GDM1 (cell line): ENCODE data around the gene RNF149.
A peak's percentile ranks its signal among the peaks of the same experiment; 100 is the strongest.
"Not testable (repeated sequence)": the region's sequence is repeated elsewhere in the genome, so short reads cannot be mapped to it uniquely, and the experiment has no call there.

Experiments used
- DNase-seq: peaks from one replicate; lab custom pipeline; 2025; lab: John Stamatoyannopoulos, UW

RNF149 gene

DNA sequence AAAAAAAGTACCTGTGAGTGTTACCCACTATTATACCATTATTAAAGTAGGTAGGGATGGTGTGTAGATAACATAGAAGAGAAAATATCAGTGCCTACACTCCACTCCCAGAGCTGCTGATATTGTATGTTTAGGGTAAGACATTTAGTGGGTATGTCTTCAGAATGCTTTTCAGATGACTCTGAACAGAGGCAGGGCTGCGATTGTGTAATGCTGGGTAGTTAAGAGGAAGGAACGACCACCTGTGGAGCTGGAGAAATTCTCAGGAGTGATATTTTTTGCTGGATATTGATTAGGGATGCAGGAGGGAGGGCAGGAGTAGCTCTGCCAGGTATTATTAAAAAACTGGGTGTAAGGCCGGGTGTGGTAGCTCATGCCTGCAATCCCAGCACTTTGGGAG, 53.0 kb downstream of the RNF149 start:
- DNase-seq, result no peak

DNA sequence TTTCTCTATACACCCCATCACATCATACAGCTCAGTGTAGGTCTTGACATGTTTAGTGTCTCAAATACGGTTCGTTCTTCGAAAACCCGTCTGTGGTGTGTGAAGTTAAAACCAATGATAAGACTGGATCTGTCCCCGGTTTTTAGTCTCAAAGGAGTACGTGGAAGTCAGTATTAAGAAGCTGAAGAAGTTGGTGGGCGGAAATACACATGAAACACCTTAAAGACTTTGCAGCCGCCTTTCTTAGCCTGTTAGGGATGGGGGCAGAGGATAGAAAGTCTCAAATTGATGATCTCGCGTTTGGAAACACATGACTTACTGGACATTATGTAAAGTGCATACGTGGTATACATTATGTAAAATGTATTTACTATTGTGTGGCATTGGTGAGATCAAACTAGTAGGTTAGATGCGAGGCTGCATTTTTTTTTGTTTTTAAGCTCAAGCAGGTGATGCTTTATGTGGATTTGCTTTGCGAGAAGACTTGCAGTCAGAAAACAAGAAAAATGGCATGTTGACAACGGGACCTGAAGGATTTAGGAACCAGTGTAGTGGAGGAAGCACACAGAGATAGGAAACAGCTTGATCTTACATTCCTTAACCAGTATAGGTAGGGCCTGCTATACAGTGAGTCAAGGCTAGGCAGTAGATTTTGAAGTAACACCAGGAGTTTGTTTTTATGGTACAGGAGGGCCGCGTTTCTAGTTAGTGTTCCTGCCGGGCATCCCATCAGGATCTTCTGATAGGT, 54.6 kb downstream of the RNF149 start:
- no peak for DNase-seq

GRCh38 chr2:101253013-101253702, 55.3 kb downstream of the RNF149 start:
- peak; percentile 45 for DNase-seq

DNA sequence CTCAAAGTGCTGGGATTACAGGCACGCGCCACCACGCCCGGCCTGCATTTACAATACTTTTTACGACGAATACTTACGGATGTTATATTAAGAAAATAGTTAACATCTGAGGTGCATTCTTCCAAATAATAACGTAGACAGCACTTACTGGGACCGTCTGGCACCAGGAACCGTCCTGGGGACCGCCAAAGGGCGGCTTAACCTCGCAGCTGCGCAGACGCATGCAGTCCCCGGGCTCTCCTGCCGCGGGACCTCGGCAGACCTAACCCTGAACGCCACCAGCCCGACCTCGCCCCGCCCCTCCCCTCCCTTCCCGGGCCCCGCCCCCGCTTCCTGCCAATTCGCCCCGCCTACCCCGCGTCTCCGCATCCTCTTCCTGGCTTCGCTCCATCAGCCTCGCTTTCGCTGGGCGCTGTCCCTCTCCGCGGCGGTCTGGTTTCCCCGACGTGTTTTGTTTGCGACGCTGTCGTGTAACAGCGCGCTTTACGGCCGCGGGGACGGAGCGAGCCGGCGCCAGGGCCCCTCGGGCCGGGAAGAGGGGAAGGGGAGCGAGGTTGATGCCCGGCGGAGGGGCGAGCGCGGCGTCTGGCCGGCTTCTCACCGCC, 56.0 kb downstream of the RNF149 start, which contains the start of gene CNOT11:
Gene CNOT11 (plus strand): TSS at position 479 of the 605 bp plus-strand sequence. CDS start 79 bp downstream, at position 558.
- DNase-seq, result peak; percentile 97

- no peak for DNase-seq
These were observed 56.6 kb downstream of the RNF149 start for GRCh38 chr2:101251844-101252407.

- not testable (repeated sequence) for DNase-seq
These were observed 57.2 kb downstream of the RNF149 start for GRCh38 chr2:101251246-101251781.

DNA sequence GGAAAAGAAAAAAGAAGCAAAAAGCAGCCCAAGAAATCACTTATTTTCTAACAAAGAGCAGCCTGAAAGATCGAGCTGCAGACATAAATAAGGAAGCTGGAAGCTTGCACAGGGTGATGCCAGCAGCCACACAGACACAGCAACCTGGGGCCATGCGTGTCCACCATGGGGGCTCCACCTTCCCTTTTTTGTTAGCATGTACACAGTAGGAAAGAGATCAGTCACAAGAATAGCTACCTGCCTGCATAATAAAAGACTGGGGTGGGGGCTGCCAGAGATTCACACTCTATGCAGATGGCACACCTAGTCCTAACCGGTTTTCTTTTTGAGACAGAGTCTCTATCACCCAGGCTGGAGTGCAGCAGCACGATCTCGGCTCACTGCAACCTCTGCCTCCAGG, 58.7 kb downstream of the RNF149 start:
- no peak for DNase-seq

GRCh38 chr2:101248756-101249155, 59.7 kb downstream of the RNF149 start:
- DNase-seq, result not testable (repeated sequence)

- DNase-seq, result not testable (repeated sequence)
These were observed 63.0 kb downstream of the RNF149 start for GRCh38 chr2:101245468-101245867.

DNA sequence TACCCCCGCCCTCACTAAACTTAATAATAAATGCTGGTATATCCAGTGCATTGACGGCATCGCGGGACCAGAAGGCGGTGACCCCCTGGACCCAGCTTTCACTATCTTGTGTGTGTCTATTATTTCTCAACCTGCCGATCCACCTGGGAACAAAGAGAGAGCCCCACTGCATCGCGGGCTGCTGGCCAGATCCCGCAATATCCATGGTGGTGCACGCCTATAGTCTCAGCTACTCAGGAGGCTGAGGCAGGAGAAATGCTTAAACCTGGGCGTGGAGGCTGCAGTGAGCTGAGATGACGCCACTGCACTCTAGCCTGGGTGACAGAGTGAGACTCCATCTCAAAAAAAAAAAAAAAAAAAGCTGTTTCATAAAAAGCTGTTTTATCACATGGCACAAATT, 63.6 kb downstream of the RNF149 start:
- not testable (repeated sequence) for DNase-seq

DNA sequence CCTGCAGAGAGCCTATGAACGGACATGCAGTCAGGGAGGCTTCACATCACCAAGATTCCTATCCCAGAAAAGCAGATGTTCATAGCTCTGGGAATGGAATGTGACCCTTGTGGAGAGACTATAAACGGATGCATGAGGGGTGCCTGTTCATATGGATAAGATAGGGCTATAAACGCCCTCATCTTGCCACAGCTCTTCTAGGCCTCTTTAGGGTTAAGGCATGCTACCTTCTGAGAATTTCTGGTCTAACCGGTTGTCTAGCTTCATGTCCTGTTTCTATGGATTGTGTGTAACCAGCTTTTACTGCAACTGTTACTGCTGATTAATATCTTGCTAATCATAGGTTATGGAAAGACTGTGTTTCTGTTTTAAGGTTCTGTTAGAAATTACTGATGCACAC, 64.1 kb downstream of the RNF149 start:
- DNase-seq, result not testable (repeated sequence)

DNA sequence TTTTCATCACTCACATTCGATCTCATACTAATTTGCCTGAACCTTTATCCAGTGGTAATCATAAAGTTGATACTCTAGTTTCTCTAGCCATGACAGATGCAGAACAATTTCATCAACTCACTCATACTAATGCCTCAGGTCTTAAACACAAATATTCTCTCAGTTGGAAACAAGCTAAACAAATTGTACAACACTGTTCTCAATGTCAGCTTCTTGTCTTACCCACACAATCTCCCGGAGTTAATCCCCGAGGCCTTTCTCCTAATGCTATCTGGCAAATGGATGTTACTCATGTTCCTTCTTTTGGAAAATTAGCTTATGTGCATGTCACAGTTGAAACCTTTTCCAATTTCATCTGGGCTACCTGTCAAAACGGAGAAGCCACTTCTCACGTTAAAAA, 67.3 kb downstream of the RNF149 start:
- no peak for DNase-seq

DNA sequence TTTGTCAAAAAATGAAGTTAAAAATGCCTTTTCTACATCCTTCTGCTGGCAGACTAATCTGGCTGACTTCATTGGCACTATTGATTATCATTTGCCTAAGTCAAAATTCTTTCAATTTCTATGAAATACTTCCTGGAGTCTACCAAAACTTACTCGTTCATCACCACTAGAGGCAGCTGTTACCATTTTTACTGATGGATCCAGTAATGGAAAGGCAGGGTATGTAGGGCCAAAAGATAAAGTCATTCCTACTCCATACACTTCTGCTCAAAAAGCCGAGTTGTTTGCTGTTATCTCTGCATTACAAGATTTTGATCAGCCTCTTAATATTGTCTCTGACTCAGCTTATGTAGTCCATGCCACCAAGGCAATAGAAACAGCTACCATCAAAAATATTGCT, 67.8 kb downstream of the RNF149 start:
- not testable (repeated sequence) for DNase-seq

GRCh38 chr2:101239760-101240118, 68.8 kb downstream of the RNF149 start:
- not testable (repeated sequence) for DNase-seq

- no peak for DNase-seq
These were observed 69.4 kb downstream of the RNF149 start for GRCh38 chr2:101238930-101239759.

DNA sequence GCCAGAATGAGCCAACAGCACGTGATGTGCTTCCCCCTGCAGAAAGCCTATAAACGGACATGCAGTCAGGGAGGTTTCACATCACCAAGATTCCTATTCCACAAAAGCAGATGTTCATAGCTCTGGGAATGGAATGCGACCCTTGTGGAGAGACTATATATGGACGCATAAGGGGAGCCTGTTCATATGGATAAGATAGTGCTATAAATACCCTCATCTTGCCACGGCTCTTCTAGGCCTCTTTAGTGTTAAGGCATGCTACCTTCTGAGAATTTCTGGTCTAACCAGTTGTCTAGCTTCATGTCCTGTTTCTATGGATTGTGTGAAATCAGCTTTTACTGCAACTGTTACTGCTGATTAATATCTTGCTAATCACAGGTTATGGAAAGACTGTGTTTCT, 70.6 kb downstream of the RNF149 start:
- DNase-seq, result not testable (repeated sequence)

DNA sequence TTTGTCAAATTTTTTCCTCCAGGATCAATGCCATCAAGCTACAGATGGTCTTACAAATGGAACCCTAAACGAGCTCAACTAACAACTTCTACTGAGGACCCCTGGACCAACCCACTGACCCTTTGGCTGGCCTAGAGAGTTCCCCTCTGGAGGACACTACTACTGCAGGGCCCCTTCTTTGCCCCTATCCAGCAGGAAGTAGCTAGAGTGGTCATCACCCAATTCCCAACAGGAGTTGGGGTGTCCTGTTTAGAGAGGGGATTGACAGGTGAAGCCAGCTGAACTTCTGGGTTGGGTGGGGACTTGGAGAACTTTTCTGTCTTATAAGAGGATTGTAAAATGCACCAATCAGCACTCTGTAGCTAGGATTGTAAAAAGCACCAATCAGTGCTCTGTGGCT, 72.5 kb downstream of the RNF149 start:
- not testable (repeated sequence) for DNase-seq

GRCh38 chr2:101234169-101234938, 74.1 kb downstream of the RNF149 start:
- no peak for DNase-seq

GRCh38 chr2:101232770-101233169, 75.7 kb downstream of the RNF149 start:
- DNase-seq, result no peak

- DNase-seq, result no peak
These were observed 76.4 kb downstream of the RNF149 start for GRCh38 chr2:101231937-101232730.
